NCI-H2081 treated with DMSO at 0.1 percent for 48 hours (cell line): ENCODE data around the gene SAMD4A.

Source experiments
- DNase-seq: peaks from one replicate; lab custom pipeline; 2025; lab: John Stamatoyannopoulos, UW

SAMD4A gene

DNA sequence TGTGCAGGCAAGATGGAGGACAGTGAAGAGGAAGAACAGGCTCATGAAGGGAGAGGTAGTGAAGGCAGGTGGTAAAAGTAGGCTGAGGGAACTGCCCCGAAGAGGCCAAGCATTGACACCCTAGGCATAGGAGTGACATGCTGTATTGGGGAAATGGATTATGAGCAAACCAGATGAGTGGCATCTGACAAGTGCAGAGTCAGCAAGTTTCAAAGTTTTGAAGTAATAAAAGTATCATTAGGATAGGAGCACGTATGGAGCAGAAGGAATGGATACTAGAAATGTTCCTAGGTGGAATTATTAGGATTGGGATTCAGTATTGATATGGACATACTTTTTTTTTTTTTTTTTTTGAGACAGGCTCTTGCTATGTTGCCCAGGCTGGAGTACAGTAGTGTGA, 139.8 kb downstream of the SAMD4A start:
- no peak for DNase-seq

- no peak for DNase-seq
Measured at GRCh38 chr14:54708161-54708560, 141.2 kb downstream of the SAMD4A start.

DNA sequence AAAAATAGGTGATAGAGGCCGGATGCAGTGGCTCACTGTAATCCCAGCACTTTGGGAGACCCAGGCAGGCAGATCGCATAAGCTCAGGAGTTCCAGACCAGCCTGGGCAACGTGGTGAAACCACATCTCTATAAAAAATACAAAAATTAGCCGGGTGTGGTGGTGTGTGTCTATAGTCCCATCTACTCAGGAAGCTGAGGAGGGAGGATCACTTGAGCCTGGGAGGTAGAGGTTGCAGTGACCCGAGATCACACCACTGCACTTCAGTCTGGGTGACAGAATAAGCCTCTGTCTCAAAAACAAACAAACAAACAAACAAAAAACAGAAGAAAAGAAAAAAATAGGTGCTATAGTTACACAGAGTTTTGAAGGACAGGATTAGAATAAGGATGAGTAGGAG, 142.1 kb downstream of the SAMD4A start:
- DNase-seq: no peak

GRCh38 chr14:54709444-54709843, 142.5 kb downstream of the SAMD4A start:
- no peak for DNase-seq

GRCh38 chr14:54709867-54710266, 142.9 kb downstream of the SAMD4A start:
- no peak for DNase-seq

GRCh38 chr14:54711312-54711711, 144.4 kb downstream of the SAMD4A start:
- DNase-seq: no peak

- no peak for DNase-seq
Measured at GRCh38 chr14:54711812-54712464, 145.0 kb downstream of the SAMD4A start.

- no peak for DNase-seq
Measured at GRCh38 chr14:54712465-54713200, 145.7 kb downstream of the SAMD4A start.

GRCh38 chr14:54713379-54713778, 146.5 kb downstream of the SAMD4A start:
- DNase-seq: no peak

GRCh38 chr14:54715239-54715638, 148.3 kb downstream of the SAMD4A start:
- DNase-seq: no peak

GRCh38 chr14:54715811-54716210, 148.9 kb downstream of the SAMD4A start:
- no peak for DNase-seq

DNA sequence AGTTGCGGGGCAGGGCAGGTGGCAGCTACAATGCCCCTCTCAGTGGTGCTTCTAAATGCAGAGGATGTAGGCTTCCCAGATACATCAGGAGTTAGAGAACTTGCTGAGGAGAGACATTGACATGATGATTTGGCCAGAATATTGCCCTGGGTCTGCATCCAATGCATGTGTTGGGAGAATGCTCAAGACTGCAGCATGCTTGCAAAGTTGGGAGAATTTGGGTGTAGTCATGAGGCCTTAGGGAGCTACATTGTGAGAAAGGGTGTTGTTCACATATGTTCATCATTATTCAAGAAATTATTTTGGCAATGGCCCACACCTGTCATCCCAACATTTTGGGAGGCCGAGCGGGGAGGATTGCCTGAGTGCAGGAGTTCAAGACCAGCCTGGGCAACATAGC, 149.9 kb downstream of the SAMD4A start:
- no peak for DNase-seq

GRCh38 chr14:54718046-54718445, 151.1 kb downstream of the SAMD4A start:
- DNase-seq: no peak

DNA sequence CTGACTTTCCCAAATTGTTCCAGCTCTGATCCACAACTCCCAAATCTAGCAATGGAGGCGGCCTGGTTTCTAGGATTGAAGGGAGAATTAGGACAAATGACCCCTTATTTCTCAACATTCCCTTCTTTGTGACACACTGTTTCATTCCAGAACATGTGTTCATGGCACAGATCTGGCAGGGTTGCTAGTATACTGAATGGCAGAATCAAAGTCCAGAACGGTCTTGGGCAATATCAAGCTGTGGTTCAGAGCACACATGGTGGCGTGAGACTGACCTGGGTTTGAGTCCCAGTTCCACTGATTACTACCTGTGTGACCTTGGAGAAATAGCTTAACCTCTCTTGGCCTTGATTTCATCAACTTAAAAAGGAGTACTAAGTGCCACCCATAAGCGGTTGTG, 152.5 kb downstream of the SAMD4A start:
- DNase-seq: no peak

- no peak for DNase-seq
Measured at GRCh38 chr14:54722791-54723432, 156.0 kb downstream of the SAMD4A start.

DNA sequence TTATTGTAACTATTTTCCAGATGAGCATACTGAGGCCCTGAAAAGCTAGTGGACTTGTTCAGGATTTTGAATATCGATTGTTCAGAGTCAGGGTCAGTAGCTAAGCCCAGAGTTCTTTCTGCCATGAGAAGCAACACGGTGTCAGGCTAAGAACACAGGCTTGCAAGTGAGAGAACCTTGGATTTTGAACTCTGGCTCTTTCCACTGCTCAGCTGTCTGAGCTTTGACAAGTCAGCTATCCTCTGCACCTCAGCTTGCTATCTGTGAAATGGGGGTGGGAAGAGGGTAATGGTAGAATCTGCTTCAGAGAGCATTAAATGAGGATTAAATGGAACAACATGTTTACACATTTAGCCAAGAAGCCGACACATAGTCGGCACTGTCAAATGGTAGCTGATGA, 157.2 kb downstream of the SAMD4A start:
- DNase-seq: no peak

DNA sequence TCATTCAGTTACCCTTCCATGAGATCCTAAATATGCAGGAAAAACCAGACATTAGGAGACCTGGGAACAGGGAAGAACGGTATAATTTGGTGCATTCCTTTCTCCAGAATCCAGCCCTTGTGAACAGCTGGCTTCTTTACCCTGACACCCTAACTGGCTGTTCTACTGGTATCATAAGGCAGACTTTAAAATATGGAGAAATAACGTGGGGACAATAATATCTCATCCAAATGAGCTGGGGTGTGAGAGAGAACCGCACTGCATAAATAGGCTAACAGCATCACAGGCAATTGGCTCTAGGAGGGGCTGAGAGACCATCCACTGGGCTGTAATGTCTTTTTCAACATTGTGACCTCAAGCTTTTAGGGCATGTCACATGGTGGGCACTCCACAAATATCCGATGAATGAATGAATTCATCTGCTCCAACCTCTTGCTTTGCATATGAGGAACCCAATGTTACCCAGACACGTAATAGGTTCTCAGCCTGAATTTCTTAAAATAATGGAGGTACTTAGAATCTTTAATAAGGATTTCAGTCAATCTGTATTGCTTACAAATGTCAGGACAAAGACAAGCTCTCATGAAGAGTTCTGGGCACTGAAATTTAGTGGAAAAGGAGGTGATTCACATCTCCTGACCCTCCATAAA, 157.9 kb downstream of the SAMD4A start:
- no peak for DNase-seq

GRCh38 chr14:54725998-54726397, 159.1 kb downstream of the SAMD4A start:
- no peak for DNase-seq

- DNase-seq: no peak
Measured at GRCh38 chr14:54727929-54728328, 161.0 kb downstream of the SAMD4A start.

- DNase-seq: no peak
Measured at GRCh38 chr14:54728700-54729527, 162.0 kb downstream of the SAMD4A start.

DNA sequence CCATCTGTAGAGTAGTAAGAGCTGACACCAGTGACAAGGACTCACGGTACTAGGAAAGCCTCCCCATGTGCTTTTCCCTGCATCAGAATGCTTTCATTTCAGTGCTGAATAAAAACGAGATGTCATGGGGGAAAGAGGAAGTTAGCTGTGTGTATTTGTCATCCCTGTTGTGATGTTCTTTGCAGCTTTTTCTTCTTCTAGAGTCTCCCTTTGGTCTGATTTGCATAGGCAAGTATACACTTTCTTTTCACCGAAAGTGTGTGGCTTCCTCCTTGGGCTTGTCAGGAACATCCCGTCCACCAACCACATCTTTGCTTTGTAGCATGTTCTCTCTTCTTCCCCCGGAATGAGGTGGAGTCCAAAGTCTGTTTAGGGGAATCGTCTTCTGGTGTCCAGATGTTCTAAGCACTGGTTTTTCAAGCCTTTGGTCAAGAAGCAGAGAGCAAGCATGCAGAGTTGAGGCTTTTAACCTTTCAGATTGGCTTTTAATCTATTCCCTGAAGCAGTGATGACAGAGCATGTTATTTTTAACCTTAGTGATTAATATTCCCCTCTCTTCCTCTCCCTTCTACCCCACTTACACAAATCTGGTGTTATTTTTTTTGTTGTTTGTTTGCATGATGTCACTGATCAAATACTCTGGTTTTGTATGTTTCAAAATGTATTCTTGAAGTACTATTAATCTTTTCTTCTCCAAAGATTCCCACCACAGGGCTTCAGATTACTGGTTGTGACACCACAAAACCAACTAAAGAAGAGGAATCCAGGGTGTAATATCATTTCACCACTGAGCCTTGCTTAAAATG, 163.4 kb downstream of the SAMD4A start:
- DNase-seq: no peak
